GM21576 (cell line): ENCODE results near the gene CMTM4.
"Not testable (repeated sequence)": the region's sequence is repeated elsewhere in the genome, so short reads cannot be mapped to it uniquely, and the experiment has no call there.

Experiments used
- ATAC-seq: cut with Tn5 transposase; IDR thresholded peaks from one replicate; pipeline ENCODE4 v1.9.1; 2021; ENCODE audit warnings: mild to moderate bottlenecking, moderate library complexity; ENCODE audit not compliant: unreplicated experiment

Gene CMTM4

DNA sequence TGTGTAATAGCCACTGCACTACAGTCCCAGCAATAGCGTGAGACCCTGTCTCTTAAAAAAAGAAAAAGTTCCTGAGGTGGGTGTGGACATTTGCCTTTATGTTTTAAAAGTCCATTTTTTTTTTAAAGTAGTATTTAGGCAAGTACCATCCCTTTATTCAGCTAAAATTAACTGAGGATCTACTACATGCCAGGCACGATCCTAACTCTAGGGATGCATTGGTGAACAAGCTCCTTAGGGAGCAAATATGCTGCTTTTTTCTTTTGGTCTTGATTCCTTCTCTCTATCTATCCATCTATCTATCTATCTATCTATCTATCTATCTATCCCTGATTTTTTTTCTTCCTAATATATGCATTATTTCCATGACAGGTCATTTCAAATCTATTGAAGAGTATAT lies 47.4 kb downstream of the CMTM4 start:
- ATAC-seq, result no peak

DNA sequence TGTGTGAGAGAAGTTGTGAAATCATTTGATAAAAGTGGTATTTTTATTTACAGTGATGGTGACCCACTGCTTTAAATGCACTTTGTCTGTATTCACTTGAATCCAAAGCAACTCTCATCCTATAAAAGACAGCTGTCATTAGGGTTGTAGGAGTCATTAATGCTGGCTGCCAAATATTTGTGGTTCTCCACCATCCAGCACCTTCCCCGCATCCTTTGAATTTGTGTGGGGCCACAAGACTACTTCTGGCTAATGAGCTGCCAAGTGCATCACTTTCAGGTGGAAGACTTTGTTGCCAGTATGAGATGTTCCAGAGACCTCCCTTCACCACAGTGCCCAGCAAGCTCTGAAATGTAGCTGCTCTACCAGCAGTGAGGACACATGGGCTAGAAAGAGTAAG lies 48.7 kb downstream of the CMTM4 start:
- ATAC-seq, result no peak

DNA sequence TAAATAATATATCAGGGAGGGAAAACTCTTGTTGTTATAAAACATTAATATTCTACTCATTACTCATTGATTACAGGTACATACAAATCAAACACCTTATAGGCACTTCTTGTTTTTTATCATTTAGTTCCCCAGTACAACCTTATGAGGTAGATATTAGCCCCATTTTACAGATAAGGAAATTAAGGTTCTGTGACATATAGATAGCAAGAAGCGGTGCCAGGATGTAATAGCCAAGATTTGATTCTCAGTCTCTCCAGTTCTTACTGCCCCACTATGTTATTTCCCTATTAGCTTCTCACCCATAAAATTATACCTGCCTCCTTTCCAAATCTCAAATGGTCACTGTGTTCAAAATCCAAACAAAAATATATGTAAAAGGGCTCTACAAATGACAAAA lies 55.2 kb downstream of the CMTM4 start:
- ATAC-seq, result no peak

DNA sequence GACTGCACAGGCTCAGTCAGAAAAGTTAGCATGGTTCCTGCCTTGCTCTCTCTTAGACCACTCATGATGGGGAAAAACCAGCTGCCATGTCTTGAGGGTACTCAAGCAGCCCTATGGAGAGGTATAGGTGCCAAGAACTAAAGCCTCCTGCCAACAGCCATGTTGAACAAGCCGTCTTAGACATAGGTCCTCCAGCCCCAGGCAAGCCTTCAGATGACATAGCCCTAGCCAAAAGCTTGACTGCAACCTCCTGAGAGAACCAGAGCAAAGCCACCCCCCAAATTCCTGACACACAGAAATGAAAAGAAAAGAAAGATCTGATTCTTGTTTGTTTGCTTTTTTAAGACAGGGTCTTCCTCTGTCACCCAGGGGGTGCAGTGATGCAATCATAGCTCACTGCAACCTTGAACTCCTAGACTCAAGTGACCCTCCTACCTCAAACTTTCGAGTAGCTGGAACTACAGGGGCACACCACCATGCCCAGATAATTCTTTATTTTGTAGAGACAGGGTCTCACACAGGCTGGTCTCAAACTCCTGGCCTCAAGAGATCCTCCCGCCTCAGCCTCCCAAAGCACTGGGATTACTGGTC lies 55.7 kb downstream of the CMTM4 start:
- ATAC-seq, result no peak

DNA sequence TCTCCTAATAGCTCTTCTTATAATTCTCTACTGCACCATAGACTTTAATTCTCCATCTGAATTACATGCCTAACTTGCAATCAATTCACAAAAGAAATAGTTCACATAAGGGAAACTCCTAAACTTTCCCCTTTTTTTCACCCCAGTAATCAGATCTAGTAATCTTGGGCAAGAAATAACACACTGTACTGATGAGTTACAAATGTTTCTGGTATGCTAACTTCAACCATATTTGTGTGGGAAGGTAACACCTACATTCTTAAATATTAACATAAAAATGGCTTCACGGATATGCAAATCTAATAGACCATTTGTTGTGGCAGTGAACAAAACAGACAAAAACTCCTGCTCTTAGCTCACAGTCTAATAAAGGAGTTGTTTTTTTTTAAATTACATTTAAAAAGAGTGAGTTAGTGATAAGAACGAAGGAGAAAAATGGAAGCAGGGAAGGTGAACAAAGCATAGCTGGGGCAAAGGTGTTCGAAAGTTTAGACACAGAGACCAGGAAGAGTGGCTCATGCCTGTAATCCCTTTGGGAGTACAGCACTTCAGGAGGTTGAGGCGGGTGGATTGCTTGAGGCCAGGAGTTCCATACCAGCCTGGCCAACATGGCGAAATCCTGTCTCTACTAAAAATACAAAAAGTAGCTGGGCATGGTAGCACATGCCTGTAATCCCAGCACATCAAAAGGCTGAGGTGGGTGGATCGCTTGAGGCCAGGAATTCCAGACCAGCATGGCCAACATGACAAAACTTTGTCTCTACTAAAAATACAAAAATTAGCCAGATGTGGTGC lies 57.3 kb downstream of the CMTM4 start:
- ATAC-seq, result no peak

DNA sequence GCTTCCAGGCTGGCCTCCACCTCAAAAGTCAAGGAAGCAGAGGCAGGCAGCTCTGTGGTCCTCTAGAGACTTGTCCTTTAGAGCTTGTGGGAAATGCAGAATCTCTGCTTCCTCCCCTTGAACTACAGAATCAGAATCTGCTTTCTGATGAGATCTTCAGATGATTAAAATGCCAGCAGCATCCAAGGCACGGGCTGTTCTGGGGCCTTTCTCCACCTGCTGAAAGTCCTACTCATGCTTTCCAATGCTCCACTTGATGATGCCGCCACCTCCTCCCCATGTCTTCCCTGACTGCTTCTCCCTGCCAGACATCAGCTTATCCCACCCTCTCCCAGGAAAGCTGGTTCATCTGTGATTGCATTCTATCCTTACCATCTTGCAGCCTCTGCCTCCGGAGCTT lies 58.7 kb downstream of the CMTM4 start:
- ATAC-seq, result no peak

DNA sequence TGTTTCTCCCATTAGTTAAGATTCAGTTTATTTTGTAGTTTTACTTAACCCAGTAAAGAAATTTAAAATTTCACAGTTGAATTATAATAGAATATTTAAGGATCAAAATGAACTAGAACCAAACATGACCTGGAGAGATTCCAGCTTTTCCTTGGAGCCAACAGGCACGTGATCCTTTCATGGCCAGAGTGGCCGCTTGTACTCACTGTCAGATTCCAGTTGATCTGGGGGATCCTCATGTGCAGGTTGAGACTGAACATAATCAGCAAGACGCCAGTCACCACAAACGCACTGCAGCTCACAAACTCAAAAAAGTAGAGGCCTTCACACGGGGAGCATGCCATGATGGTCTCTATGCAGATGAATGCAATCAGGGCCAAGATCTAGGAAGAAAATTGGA lies 60.3 kb downstream of the CMTM4 start:
- no peak for ATAC-seq

DNA sequence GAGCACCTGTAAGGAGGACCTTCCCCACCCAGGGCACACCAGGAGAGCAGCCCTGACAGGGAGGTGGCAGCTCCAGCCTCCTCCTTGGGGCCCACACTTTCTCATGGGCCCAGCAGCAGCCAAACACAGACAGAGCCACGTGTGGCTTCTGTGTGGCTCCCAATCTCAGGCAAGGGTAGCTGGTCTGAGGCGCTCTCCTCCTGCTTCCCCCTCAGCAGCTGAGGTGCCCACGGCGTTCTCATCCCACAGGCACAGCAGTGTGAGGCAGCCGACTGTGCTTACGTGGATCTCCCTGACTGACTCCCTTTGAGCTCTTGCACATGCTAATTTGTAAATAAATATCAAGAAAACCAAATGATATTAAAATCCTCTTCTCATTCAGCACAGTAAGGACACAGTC lies 61.1 kb downstream of the CMTM4 start:
- no peak for ATAC-seq

DNA sequence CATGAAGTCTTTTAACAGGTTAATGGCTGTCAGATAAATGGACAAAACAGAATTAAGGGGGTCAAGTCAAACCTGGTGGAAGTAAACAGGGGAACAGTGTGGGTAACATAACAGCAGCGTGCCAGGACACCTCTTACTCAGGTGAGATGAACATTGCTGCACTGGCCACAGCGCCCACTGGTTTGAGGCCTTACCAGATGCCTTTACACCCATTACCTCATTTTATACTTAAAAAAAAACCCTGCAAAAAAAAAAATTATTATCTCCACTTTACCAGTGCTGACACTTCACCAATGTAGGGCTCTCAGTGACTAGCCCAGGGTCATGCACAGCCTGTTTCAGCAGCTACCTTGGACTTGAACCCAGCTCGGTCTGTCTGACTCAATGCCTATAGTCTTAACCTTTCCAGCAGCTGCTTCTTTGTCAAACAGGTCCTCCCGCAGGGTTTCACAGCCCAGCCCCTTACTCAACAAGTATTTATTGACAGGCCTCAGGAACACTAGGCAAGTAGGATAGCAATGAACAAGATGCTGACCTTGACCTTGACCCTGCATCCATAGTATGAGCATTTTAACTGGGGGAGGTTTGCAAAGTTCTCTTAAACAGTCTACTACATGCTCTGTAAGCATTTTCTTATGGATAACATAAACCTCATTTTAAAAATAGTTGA lies 61.9 kb downstream of the CMTM4 start:
- ATAC-seq, result no peak

DNA sequence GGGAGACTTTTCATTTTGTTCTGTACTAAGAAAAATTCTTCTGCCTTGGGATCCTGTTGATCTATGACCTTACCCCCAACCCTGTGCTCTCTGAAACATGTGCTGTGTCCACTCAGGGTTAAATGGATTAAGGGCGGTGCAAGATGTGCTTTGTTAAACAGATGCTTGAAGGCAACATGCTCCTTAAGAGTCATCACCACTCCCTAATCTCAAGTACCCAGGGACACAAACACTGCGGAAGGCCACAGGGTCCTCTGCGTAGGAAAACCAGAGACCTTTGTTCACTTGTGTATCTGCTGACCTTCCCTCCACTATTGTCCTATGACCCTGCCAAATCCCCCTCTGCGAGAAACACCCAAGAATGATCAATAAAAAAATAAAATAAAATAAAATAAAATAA lies 65.0 kb downstream of the CMTM4 start:
- ATAC-seq, result not testable (repeated sequence)

DNA sequence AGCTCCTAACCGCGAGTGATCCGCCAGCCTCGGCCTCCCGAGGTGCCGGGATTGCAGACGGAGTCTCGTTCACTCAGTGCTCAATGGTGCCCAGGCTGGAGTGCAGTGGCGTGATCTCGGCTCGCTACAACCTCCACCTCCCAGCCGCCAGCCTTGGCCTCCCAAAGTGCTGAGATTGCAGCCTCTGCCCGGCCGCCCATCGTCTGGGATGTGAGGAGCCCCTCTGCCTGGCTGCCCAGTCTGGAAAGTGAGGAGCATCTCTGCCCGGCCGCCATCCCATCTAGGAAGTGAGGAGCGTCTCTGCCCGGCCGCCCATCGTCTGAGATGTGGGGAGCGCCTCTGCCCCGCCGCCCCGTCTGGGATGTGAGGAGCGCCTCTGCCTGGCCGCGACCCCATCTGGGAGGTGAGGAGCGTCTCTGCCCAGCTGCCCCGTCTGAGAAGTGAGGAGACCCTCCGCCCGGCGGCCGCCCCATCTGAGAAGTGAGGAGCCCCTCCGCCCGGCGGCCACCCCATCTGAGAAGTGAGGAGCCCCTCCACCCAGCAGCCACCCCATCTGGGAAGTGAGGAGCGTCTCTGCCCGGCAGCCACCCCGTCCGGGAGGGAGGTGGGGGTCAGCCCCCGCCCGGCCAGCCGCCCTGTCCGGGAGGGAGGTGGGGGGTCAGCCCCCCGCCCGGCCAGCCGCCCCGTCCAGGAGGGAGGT lies 65.8 kb downstream of the CMTM4 start:
- not testable (repeated sequence) for ATAC-seq

DNA sequence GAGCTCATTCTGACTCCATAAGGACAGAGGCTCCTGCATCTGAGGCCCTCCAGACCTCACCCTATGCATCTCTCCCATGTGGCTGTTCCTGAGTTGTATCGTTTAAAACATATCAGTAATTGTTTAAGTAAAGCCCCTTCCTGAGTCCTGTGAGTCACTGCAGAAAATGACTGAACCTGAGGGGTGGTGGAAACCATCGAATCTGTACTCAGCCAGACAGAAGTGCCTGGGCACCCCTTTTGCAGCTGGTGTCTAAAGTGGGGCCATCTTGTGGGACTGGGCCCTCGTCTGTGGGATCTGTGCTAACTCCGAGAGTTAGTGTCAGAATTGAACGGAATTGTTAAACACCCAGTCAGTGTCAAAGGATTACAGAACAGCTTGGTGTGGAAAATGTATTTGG lies 66.7 kb downstream of the CMTM4 start:
- no peak for ATAC-seq

DNA sequence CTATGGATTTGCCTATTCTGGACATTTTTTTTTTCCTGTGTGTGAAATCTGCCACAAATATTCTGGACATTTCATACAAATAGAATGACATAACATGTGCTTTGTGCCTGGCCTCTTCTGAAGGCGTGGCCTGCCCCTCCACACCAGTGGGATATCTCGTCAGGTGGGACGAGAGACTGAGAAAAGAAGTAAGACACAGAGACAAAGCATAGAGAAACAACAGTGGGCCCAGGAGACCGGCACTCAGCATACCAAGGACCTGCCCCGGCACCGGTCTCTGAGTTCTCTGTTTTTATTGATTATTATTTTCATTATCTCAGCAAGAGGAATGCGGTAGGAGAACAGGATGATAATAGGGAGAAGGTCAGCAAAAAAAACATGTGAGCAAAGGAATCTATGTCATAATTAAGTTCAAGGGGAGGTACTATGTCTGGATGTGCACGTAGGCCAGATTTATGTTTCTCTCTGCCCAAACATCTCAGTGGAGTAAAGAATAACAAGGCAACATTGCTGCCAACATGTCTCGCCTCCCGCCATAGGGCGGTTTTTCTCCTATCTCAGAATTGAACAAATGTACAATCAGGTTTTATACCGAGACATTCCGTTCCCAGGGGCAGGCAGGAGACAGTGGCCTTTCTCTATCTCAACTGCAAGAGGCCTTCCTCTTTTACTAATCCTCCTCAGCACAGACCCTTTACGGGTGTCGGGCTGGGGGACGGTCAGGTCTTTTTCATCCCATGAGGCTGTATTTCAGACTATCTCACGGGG lies 68.7 kb downstream of the CMTM4 start:
- ATAC-seq, result not testable (repeated sequence)

DNA sequence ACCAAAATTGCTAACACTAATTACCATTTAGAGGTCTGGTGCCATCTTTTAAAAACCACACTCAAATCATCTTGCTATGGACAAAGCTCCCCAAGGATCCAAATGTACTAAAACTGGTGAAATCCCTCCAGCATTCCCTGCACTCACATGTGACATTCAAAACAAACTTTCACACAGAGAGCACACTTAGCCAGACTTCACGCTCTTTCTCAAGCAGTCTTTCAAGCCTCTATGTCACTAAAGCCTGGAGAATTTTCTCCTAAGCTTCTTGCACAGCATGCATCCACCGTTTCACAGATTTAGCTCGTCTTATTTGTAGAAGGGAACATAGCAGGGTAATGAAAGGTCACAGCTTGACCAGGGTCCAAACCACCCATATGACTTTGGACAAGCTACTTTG lies 72.8 kb downstream of the CMTM4 start:
- no peak for ATAC-seq

DNA sequence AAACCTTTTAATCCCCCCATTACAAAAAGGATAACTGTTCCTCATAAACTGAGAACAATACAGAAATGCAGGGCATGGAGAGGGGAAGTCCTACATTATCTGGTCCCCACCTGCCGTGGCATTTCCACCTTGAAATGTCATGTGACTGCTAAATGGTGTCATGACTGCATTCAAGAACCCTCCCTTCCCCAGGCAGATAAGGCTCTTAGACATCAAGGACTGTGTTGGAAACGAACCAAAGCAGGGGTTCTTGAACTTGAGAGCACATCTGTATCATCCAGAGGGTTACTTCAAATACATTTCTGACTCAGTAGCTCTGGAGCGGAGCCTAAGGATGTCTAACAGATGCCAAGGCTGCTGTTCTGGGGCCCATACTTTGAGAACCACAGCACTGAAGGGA lies 73.7 kb downstream of the CMTM4 start:
- ATAC-seq, result no peak

DNA sequence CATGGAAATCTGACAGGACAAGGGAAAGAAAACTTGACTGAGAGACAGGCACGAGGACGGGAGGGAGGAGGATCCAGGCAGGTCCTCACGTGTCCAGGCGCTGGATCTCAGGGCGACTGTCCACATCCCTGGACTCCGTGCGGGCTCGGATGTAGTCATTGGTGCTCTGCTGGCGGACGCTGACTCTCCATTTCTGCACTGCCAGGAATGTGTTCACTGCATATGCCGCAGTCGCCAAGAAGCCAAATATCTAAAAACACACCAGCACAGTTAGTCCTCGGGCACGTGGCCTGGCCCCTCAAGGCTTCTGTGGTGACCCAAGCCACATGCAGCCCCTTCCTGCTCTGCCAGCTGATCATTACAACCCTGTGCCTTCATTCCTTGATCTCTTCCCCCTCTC lies 74.6 kb downstream of the CMTM4 start:
- ATAC-seq, result no peak

DNA sequence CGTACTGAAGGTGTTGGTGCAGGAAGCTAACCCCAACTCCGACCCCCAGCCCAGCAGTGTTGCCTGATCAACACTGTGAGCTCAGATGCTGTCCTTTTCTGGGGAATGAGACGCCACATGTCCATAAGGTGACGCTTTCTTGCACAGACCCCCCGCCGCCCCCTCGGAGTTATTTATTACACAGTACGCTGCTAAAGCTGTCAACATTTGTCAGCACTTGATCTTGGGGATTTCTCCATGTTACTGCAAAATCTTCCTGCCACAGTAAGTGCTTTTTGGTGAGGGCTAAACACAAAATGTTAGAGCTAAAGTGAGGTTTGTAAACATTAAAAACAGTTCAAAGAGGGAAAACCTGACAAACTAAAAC lies 76.1 kb downstream of the CMTM4 start:
- no peak for ATAC-seq

DNA sequence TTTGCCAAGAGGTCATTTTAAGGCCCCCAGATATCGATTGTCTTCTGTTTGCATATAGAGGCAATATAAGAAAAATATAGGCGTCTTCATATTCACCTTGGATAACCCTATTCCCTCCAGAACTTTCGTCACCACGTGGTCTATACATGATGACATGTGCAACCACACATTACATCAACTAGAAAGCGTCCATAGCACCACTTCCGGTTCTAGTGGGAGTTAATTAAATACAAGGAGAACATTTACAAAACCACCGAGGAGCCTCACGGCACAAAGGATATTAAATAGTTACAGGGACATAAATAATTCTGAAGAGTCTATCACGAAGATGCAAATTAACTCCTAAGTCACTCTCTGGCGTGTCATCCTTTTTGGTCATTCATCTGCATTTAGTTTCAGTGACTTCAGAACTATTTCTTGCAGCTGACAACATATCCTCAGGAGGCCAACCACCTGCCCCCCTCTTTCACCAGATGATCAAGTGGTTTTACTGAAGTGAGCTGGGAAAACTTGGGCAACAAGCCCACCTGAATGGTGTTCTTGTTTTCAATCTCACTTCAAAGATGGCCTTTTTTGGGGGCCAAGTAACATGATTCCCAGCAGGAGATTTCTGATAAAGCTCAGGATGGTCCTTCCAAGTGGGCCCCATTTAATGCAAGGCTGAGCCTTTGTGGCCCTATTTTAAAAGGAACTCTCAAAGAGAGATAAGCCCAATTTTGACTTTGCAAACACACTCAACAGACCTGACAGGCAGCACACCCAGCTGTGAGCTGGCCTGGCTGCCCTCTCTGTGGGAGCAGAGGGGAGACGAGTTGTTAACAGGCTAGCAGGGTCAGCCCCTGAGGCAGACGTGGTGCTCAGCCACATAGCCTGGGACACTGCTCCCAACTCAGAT lies 76.8 kb downstream of the CMTM4 start:
- ATAC-seq, result no peak

DNA sequence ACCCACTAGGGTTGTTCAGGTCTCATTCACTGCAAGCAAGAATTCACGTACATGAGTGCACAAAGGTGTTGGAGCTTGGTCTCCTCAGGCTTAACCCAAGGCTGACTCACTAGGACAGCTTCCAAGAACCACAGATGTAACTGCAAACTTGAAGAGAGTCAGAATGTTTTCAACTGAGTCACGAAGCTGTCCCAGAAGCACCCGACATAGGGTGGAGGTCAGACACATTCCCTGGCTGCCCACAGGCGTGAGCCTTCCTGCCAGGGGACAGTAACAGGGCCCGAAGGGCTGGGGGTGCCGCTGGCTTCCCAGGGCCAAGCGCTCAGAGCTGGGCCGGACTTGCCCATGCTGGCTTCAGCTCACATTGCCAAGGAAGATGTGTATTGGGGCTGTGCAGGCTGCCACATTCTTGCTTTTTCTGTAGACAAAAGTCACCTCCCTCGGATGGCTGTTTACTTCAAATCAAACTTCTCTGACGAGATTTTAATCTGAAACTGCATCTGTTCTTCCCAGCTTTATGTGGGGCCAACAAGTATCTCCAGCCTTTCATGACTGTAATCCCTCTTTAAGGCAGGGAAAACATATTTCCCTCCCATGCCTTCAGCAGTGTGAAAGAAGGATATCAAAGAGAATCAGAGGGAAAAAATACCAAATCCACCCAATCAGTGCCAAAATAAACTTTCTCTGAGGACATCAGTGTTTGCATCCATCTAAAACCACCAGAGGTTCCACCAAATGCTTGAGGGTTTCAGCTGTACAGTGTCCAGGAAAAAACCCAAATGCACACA lies 77.8 kb downstream of the CMTM4 start:
- ATAC-seq, result no peak
